HEK293 (cell line): ENCODE results near the gene RAB11FIP3.

ENCODE experiments used
- CTCF ChIP-seq: fragments of 450-650 bp; formaldehyde crosslinking; IDR thresholded peaks from 2 replicates; pipeline ENCODE4 v1.5.1; 2016; ENCODE audit warnings: missing biosample characterization, missing genetic modification characterization
- ZNF670 ChIP-seq: fragments of 450-650 bp; formaldehyde crosslinking; IDR thresholded peaks from 2 replicates; pipeline ENCODE4 v1.5.1; 2016; ENCODE audit warnings: missing biosample characterization, missing genetic modification characterization, low read depth
- TF ChIP-seq, protein P1 (sequence below): sonication (generic); formaldehyde crosslinking; IDR thresholded peaks from 2 replicates; pipeline ENCODE4 v1.8.1; 2022; ENCODE audit warnings: mild to moderate bottlenecking, moderate library complexity, missing genetic modification reagents

DNA sequence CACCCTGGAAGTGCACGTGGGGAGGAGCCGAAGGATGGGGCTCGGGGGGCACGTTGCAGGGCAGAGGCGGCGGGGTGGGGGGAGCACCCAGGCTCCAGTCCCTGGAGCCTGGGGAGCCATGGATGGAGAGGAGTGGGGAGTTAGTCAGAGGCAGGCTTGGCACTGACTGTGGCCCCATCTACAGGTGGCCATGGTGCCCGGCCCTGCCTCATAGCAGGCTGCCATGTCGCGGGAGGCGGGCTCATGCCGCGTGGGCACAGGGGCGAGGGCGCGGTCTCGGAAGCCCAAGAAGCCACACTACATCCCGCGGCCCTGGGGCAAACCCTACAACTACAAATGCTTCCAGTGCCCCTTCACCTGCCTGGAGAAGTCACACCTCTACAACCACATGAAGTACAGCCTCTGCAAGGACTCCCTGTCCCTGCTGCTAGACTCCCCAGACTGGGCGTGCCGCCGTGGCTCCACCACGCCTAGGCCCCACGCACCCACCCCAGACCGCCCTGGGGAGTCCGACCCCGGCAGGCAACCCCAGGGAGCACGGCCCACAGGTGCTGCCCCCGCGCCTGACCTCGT is 137.7 kb downstream of the RAB11FIP3 start:
- no peak for TF ChIP-seq CTCF (tag by site-specific recombination)
- TF ChIP-seq, protein P1, sequence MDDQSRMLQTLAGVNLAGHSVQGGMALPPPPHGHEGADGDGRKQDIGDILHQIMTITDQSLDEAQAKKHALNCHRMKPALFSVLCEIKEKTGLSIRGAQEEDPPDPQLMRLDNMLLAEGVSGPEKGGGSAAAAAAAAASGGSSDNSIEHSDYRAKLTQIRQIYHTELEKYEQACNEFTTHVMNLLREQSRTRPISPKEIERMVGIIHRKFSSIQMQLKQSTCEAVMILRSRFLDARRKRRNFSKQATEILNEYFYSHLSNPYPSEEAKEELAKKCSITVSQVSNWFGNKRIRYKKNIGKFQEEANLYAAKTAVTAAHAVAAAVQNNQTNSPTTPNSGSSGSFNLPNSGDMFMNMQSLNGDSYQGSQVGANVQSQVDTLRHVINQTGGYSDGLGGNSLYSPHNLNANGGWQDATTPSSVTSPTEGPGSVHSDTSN (CRISPR knock-in tag), result no peak
- TF ChIP-seq ZNF670 (tag by site-specific recombination), result no peak
